Subcutaneous abdominal adipose tissue (tissue), 5 donors: ENCODE measurements around the gene RECK.

Experiments
- H3K27ac ChIP-seq: one replicate; pipeline ENCODE4 v1.7.0; 2013; ENCODE audit warnings: low read depth, mild to moderate bottlenecking, inconsistent platforms, low read length, moderate library complexity
- H3K27me3 ChIP-seq, 5 donors: one replicate each; pipeline ENCODE4 v1.7.0; 2013; ENCODE audit warnings: low read length in 5 of 5, inconsistent platforms in 1 of 5; ENCODE audit not compliant: control insufficient read depth in 5 of 5, insufficient read depth in 4 of 5
- H3K36me3 ChIP-seq, 5 donors: one replicate each; pipeline ENCODE4 v1.7.0; 2013; ENCODE audit warnings: low read length in 5 of 5; ENCODE audit not compliant: control insufficient read depth in 5 of 5, insufficient read depth in 5 of 5
- H3K4me1 ChIP-seq, 5 donors: one replicate each; pipeline ENCODE4 v1.7.0; 2013; ENCODE audit warnings: low read length in 5 of 5, mild to moderate bottlenecking in 3 of 5, moderate library complexity in 1 of 5; ENCODE audit not compliant: control insufficient read depth in 5 of 5, insufficient read depth in 5 of 5
- H3K4me3 ChIP-seq, 5 donors: one replicate each; pipeline ENCODE4 v1.7.0; 2013; ENCODE audit warnings: low read length in 5 of 5, low read depth in 1 of 5
- H3K9ac ChIP-seq, 5 donors: one replicate each; pipeline ENCODE4 v1.7.0; 2013; ENCODE audit warnings: low read length in 5 of 5, mild to moderate bottlenecking in 4 of 5, moderate library complexity in 3 of 5
- H3K9me3 ChIP-seq, 5 donors: one replicate each; pipeline ENCODE4 v1.7.0; 2013; ENCODE audit warnings: low read length in 5 of 5; ENCODE audit not compliant: control insufficient read depth in 5 of 5
- donor health status: healthy.
- donor health status: healthy.
- donor health status: healthy.
- donor health status: healthy.
- donor health status: healthy.

Gene RECK

DNA sequence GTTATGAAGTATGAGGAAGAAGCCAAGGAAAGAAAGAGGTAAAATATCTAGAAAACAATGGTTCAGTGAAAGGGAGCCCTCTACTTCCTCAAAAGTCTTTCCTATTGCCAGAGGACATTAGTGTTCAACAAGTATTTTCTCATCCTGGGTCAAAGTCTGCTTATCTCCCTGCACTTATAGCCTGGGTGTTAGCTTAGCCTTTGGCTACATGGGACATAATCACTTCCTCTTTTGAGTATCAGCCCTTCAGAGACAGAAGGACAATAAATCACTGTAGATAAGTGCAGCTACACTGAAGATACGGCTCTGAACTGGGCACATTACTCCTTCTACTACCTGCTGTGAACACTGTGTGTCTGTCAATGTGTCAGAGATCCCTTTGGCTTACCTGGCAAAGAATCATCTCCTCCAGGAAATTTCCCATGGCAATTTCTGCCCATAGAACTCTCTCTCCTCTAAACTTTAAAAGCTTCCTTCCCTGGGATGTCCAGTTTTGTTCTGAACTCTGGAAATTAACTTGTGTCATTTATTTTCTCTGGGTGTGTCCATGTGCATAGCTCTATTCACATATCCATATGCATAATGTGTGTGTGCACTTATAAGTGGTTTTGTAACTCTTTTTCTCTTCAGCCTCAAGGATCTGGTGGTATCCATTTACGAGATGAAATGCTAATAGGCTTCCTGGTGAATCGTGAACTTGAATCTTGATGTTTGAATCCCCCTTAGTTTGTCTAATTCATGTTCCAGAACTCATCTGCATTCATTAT lies 30.0 kb upstream of the RECK start:
- peaks cover 0 to 8% (median 6%) of the 10 kb centered on the region in 5 donors for H3K9me3 ChIP-seq
- no peaks in the 10 kb centered on the region for H3K36me3 ChIP-seq
- peaks cover 0 to 7% (median 3%) of the 10 kb centered on the region in 5 donors for H3K4me1 ChIP-seq
- no peak overlapping the region for H3K9ac ChIP-seq
- H3K27ac ChIP-seq, result no peak overlapping the region
- no peak overlapping the region for H3K4me3 ChIP-seq
- no peaks in the 10 kb centered on the region for H3K27me3 ChIP-seq

DNA sequence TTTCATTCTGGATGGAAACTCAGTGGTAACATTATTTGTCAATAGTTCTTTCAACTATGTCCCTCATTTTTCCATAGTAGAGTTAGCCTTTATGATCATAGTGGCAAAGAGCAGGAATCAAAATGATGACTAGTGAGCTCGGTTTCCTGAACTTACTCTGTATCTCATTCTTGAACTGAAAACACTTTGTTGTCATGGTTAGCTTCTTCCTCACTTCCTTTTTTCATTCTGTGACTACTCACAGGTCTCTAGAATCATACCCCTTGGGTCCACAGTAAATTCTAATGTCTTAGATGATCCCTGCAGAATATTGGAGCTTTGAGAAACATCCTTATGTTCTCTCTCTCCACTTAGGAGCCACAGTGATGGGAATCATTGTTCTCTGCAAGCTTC lies 29.4 kb upstream of the RECK start:
- H3K27ac ChIP-seq, result no peak overlapping the region
- no peaks in the 10 kb centered on the region for H3K36me3 ChIP-seq
- H3K4me3 ChIP-seq, result no peak overlapping the region
- peaks cover 0 to 8% (median 6%) of the 10 kb centered on the region in 5 donors for H3K9me3 ChIP-seq
- H3K9ac ChIP-seq, result no peak overlapping the region
- H3K27me3 ChIP-seq, result no peaks in the 10 kb centered on the region
- H3K4me1 ChIP-seq, result peaks cover 0 to 7% (median 3%) of the 10 kb centered on the region in 5 donors

DNA sequence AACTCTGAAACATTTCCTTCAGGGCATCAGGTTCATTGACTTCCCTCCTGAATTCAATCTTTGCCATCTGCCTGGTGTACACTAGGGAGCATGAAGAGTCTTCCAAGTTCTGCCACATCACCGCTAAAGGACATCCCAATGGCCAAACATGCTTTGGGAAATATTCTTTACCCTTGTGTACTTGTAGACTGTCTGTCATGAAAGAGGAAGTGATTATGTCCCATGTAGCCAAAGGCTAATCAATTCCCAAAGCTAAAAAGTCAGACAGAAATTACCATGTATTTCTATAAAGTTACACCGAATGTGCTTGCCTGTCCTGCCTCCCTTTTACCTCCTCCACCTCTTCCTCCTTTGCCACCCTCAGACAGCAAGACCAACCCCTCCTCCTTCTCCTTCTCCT lies 28.9 kb upstream of the RECK start:
- H3K9me3 ChIP-seq, result peaks cover 0 to 8% (median 6%) of the 10 kb centered on the region in 5 donors
- peaks cover 0 to 7% (median 3%) of the 10 kb centered on the region in 5 donors for H3K4me1 ChIP-seq
- H3K27ac ChIP-seq, result no peak overlapping the region
- no peaks in the 10 kb centered on the region for H3K27me3 ChIP-seq
- no peak overlapping the region for H3K9ac ChIP-seq
- no peak overlapping the region for H3K4me3 ChIP-seq
- no peaks in the 10 kb centered on the region for H3K36me3 ChIP-seq

DNA sequence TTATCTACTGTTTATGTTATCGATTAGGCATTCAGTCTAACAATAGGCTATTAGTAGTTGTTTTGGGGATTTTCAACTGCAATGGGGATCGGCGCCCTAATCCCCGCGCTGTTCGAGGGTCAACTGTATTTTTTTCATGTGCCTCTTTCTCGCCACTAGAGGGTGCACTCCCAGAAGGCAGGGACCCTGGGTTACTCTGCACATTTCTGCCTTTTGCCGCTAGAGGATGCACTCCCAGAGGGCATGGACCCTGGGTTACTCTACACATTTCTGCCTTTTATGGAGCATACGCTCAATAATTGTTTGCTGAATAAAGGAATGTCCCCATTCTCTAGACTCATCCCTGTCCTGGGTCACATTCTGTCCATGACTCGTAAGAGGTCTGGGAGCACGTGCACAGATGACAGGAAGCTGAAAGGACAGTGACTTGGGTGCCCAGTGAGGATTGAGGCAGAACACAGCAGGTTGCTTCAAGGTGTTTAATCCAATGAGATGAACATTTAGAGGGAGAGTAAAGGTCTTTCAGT lies 27.9 kb upstream of the RECK start:
- peaks cover 0 to 8% (median 6%) of the 10 kb centered on the region in 5 donors for H3K9me3 ChIP-seq
- no peak overlapping the region for H3K9ac ChIP-seq
- no peaks in the 10 kb centered on the region for H3K27me3 ChIP-seq
- H3K4me3 ChIP-seq, result no peak overlapping the region
- H3K36me3 ChIP-seq, result no peaks in the 10 kb centered on the region
- H3K4me1 ChIP-seq, result peaks cover 0 to 7% (median 3%) of the 10 kb centered on the region in 5 donors
- no peak overlapping the region for H3K27ac ChIP-seq

DNA sequence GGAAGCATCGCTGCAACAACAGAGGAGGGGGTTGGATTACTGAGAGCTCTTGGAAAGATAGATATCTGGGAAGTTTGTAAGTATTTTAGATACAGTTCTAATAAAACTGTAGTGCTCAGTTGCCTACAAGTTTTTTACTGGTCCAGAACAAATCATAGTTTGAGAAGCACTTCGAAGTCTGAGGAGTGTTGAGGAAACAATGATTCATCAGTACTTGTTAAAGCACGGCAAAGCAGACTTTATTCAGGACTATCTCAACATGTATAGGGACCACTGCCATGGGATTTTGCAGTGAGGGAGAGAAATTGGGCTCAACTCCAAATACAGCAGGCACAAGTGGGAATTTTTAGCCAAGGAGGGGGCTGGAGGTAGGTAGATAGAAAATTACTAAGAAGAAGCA lies 25.3 kb upstream of the RECK start:
- Histone ChIP-seq H3K9me3 (no peaks in the 10 kb centered on the region), H3K27ac (no peak overlapping the region), H3K9ac (no peak overlapping the region), H3K27me3 (no peaks in the 10 kb centered on the region), H3K4me1 (peaks cover 0 to 7% (median 3%) of the 10 kb centered on the region in 5 donors), H3K36me3 (no peaks in the 10 kb centered on the region), H3K4me3 (no peak overlapping the region)

DNA sequence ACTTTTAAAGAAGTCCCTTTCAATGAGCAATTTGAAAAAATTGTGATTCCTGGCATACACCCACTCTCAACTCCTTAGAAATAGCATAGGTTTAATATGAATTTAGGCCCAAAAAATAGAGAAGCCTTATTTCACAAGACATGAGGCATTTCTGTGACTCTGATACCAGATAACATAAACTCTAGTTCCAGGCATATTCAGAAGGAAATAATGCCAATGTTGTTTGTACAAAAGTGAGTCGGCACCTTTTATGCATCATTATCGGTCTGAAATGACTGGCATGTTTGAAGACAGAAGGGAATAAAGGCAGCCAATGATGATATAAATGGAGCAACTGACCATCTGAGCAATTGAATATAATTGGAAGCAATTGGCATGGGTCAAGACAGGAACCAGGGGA lies 19.4 kb upstream of the RECK start:
- no peak overlapping the region for H3K9ac ChIP-seq
- no peak overlapping the region for H3K4me3 ChIP-seq
- H3K36me3 ChIP-seq, result no peaks in the 10 kb centered on the region
- no peak overlapping the region for H3K27ac ChIP-seq
- H3K4me1 ChIP-seq, result peaks cover 0 to 10% (median 0%) of the 10 kb centered on the region in 5 donors
- H3K9me3 ChIP-seq, result no peaks in the 10 kb centered on the region
- H3K27me3 ChIP-seq, result no peaks in the 10 kb centered on the region

DNA sequence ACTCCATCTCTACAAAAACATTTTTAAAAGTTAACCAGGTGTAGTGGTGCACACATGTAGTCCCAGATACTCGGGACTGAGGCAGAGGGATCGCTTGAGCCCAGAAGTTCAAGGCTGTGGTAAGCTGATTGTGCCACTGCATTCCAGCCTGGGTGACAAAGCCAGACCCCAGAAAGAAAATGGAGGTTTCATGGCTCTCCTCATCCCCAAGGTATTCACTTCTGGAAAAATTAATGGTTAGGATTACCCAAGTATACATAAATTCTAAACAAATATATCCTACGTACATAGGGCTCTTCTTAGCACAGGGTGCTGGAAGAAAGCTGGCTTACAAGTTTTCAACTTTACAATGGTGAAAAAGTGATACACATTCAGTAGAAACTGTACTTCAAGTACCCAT lies 18.6 kb upstream of the RECK start:
- no peaks in the 10 kb centered on the region for H3K9me3 ChIP-seq
- no peak overlapping the region for H3K4me3 ChIP-seq
- H3K9ac ChIP-seq, result no peak overlapping the region
- H3K36me3 ChIP-seq, result no peaks in the 10 kb centered on the region
- no peak overlapping the region for H3K27ac ChIP-seq
- peaks cover 0 to 11% (median 0%) of the 10 kb centered on the region in 5 donors for H3K4me1 ChIP-seq
- H3K27me3 ChIP-seq, result no peaks in the 10 kb centered on the region

DNA sequence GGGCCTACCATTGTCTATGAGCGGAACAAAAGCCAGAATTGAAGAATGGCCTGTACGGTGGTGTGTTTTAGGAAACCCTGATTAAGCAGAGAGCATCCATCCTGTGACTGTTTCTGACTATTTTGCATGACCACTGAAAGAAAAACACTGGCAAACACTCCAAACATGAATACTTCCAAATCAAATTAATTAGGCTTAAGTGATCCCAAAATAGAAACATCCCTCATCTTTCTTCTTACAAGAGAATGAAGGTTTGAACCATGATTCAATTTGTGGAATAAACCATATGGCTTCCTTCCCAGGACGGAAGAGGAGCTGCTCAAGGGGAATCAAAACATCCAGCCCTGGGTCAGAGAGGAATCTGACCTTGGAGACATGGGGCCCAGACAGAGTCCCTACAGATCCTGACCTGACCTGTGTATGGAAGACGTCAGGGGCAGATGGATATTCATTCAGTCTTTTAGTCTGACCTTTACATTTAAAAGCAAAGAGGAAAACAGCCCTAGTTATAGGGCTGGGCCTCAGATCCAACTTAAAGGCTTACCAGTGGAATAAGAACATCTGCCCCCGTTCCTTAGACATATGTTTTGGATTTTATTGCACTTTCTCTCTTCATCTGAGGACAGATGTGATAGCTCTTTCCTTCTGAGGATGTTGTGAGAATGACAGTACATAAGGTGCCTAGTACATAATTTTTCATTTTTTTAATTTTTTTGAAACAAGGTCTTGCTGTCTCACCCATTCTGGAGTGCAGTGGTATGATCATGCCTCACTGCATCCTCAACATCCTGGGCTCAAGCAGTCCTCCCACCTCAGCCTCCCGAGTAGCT lies 17.6 kb upstream of the RECK start:
- H3K36me3 ChIP-seq, result no peaks in the 10 kb centered on the region
- H3K9me3 ChIP-seq, result no peaks in the 10 kb centered on the region
- H3K27me3 ChIP-seq, result no peaks in the 10 kb centered on the region
- H3K9ac ChIP-seq, result no peak overlapping the region
- no peak overlapping the region for H3K27ac ChIP-seq
- H3K4me1 ChIP-seq, result peaks cover 0 to 13% (median 0%) of the 10 kb centered on the region in 5 donors
- no peak overlapping the region for H3K4me3 ChIP-seq

DNA sequence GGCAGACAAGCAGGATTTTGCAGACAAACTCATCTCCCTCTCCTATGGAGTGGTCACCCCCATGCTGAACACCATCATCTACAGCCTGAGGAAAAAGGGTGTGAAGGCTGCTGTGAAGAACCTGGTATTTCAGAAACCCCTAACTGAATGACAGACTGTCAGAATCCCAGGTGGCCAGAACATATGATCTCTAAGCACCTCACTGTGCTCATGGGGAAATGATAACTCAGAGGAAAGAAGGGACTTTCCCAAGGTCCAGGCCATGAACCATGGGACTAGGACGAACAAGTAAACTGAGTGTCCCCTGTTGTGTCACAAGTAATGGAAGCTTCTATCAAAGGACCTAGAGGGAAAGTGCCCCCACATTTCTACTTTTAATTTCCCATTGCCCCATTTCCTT lies 14.7 kb upstream of the RECK start:
- Histone ChIP-seq H3K4me3 (no peak overlapping the region), H3K4me1 (peaks cover 0 to 13% (median 0%) of the 10 kb centered on the region in 5 donors), H3K27me3 (no peaks in the 10 kb centered on the region), H3K27ac (no peak overlapping the region), H3K9me3 (no peaks in the 10 kb centered on the region), H3K9ac (no peak overlapping the region), H3K36me3 (no peaks in the 10 kb centered on the region)
